ENCODE measurements around the gene WDR74.

GRCh38 chr11:62792202-62792575, 47.2 kb downstream of the WDR74 start:
- TF ChIP-seq POLR2A (IDR thresholded peaks at IDR 0.05; ENCODE audit: low read depth) (no peak), CTCF (IDR thresholded peaks at IDR 0.05) (no peak), EP300 (IDR thresholded peaks at IDR 0.05) (no peak)
